Endothelial cell (in vitro differentiated cells): ENCODE measurements around the gene SPG7. TPM values are rescaled to one million over a fixed set of nuclear protein-coding genes. Genes with fewer than 3 reads are reported as not detected.
A peak's percentile ranks its signal among the peaks of the same experiment; 100 is the strongest.
"Not testable (repeated sequence)": the region's sequence is repeated elsewhere in the genome, so short reads cannot be mapped to it uniquely, and the experiment has no call there.

Experiments used
- DNase-seq: peaks from one replicate; pipeline ENCODE4 v3.0.0; 2021; ENCODE audit warnings: low spot score
- H3K27ac Mint-ChIP-seq: one replicate; pipeline ENCODE4 v1.8.0; 2021; ENCODE audit warnings: mixed read lengths, inconsistent platforms; ENCODE audit not compliant: unreplicated experiment
- H3K27me3 Mint-ChIP-seq: one replicate; pipeline ENCODE4 v1.8.0; 2021; ENCODE audit warnings: mild to moderate bottlenecking, moderate library complexity, mixed read lengths, inconsistent platforms; ENCODE audit not compliant: unreplicated experiment
- H3K36me3 Mint-ChIP-seq: one replicate; pipeline ENCODE4 v1.8.0; 2021; ENCODE audit warnings: mild to moderate bottlenecking, low read depth, mixed read lengths, inconsistent platforms; ENCODE audit not compliant: unreplicated experiment
- H3K4me1 Mint-ChIP-seq: one replicate; pipeline ENCODE4 v1.8.0; 2021; ENCODE audit warnings: mild to moderate bottlenecking, mixed read lengths, inconsistent platforms; ENCODE audit not compliant: unreplicated experiment
- H3K4me3 Mint-ChIP-seq: one replicate; pipeline ENCODE4 v1.8.0; 2021; ENCODE audit warnings: mild to moderate bottlenecking, mixed read lengths, inconsistent platforms; ENCODE audit not compliant: unreplicated experiment
- H3K9me3 Mint-ChIP-seq: one replicate; pipeline ENCODE4 v1.8.0; 2021; ENCODE audit warnings: mixed read lengths, inconsistent platforms; ENCODE audit not compliant: unreplicated experiment
- CTCF ChIP-seq: fragments of 200-600 bp; sonication (generic); IDR thresholded peaks from one replicate; pipeline ENCODE4 v1.5.0; 2021; ENCODE audit warnings: antibody characterized with exemption; ENCODE audit not compliant: unreplicated experiment
- long read RNA-seq: library from polyadenylated mRNA; unstranded; transcript quantifications from one replicate; pipeline ENCODE4 v2.0.0, GENCODE V29; 2020; ENCODE audit not compliant: unreplicated experiment
- total RNA-seq: library from RNA; stranded (reverse); fragmentation: NEBNext Ultra II Directional; extraction: Animal tissue kit (Norgen Biotek cat#: 25700); gene quantifications from one replicate; pipeline ENCODE4 v1.2.1, GENCODE V29; 2021; ENCODE audit not compliant: unreplicated experiment

SPG7 gene
- total RNA-seq: 207 TPM
- long read RNA-seq, full-length matches to known transcripts: 60 of 76 reads
- long read RNA-seq, partial matches to known transcripts: 13 of 76 reads
- long read RNA-seq, other reads (novel, unspliced or antisense): 3 of 76 reads

- peak; percentile 92 for DNase-seq
- H3K4me3 Mint-ChIP-seq: peak within 1 kb of the TSS; percentile 98
- no peaks in the 10 kb centered on the region for H3K36me3 Mint-ChIP-seq
- H3K9me3 Mint-ChIP-seq: no peaks in the 10 kb centered on the region
- TF ChIP-seq CTCF: no peak
- H3K4me1 Mint-ChIP-seq: peaks cover 21% of the 10 kb centered on the region
- H3K27ac Mint-ChIP-seq: peak within 1 kb of the TSS; percentile 93
- peaks cover 9% of the 10 kb centered on the region for H3K27me3 Mint-ChIP-seq
Measured at GRCh38 chr16:89507834-89508590, at the start of gene SPG7. Gene SPG7, plus strand, starts transcription at chr16:89508403. Its CDS starts 15 bp downstream, at chr16:89508418.

- Mint-ChIP-seq H3K27ac (no peak overlapping the region), H3K36me3 (peaks cover 12% of the 10 kb centered on the region), H3K4me1 (peaks cover 35% of the 10 kb centered on the region), H3K9me3 (no peaks in the 10 kb centered on the region), H3K4me3 (no peak overlapping the region), H3K27me3 (peaks cover 16% of the 10 kb centered on the region)
- no peak for TF ChIP-seq CTCF
- DNase-seq: no peak
Measured at GRCh38 chr16:89458551-89458950, 49.7 kb upstream of the SPG7 start.

DNA sequence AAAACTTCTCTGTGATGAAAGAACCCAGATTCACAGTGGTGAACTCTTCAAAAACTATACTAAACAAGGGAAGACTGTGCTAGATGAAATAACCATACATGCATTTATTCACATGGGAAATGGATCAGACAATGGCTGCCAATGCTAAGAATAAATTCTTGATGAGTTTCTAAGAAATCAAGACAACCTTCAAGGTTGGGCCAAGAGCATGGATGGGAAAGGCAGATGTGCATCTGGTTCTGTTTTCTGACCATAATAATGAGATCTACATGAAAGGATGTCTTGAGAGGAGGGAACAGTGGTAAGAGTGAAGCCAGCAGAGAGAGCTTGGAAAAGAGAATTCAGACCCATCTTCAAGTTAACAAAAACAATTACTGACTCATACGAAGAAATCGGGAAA lies 49.2 kb upstream of the SPG7 start:
- peaks cover 12% of the 10 kb centered on the region for H3K36me3 Mint-ChIP-seq
- TF ChIP-seq CTCF: no peak
- no peak overlapping the region for H3K4me3 Mint-ChIP-seq
- DNase-seq: no peak
- peaks cover 31% of the 10 kb centered on the region for H3K4me1 Mint-ChIP-seq
- H3K9me3 Mint-ChIP-seq: no peaks in the 10 kb centered on the region
- H3K27ac Mint-ChIP-seq: peak overlapping the region; percentile 45
- peaks cover 16% of the 10 kb centered on the region for H3K27me3 Mint-ChIP-seq

- Mint-ChIP-seq H3K4me1 (peaks cover 28% of the 10 kb centered on the region), H3K9me3 (no peaks in the 10 kb centered on the region), H3K36me3 (peaks cover 12% of the 10 kb centered on the region), H3K4me3 (no peak overlapping the region), H3K27me3 (peaks cover 12% of the 10 kb centered on the region), H3K27ac (no peak overlapping the region)
- DNase-seq: no peak
- no peak for TF ChIP-seq CTCF
Measured at GRCh38 chr16:89460556-89460955, 47.6 kb upstream of the SPG7 start.

DNA sequence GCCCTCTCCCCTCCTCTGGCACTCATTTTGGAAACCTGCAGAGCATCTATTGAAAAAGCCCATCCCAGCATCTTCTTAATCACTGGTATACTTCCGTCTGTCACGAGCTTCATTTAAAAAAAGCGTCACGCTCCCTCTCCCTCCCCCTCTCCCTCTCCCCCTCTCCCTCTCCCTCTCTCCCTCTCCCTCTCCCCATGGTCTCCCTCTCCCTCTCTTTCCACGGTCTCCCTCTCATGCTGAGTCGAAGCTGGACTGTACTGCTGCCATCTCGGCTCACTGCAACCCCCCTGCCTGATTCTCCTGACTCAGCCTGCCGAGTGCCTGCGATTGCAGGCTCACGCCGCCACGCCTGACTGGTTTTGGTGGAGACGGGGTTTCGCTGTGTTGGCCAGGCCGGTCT lies 46.3 kb upstream of the SPG7 start:
- not testable (repeated sequence) for H3K27me3 Mint-ChIP-seq, H3K4me3 Mint-ChIP-seq, H3K27ac Mint-ChIP-seq, H3K9me3 Mint-ChIP-seq, DNase-seq
- peaks cover 14% of the 10 kb centered on the region for H3K36me3 Mint-ChIP-seq
- H3K4me1 Mint-ChIP-seq: peaks cover 31% of the 10 kb centered on the region

DNA sequence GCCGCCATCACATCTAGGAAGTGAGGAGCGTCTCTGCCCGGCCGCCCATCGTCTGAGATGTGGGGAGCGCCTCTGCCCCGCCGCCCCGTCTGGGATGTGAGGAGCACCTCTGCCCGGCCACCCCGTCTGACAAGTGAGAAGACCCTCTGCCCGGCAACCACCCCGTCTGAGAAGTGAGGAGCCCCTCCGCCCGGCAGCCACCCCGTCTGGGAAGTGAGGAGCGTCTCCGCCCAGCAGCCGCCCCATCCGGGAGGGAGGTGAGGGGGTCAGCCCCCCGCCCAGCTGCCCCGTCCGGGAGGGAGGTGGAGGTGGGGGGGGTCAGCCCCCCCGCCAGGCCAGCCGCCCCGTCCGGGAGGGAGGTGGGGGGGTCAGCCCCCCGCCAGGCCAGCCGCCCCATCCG lies 45.6 kb upstream of the SPG7 start:
- H3K36me3 Mint-ChIP-seq: peaks cover 14% of the 10 kb centered on the region
- H3K4me3 Mint-ChIP-seq, H3K9me3 Mint-ChIP-seq, H3K27me3 Mint-ChIP-seq, DNase-seq, H3K27ac Mint-ChIP-seq: not testable (repeated sequence)
- peaks cover 29% of the 10 kb centered on the region for H3K4me1 Mint-ChIP-seq

GRCh38 chr16:89463312-89463711 lies 44.9 kb upstream of the SPG7 start:
- Mint-ChIP-seq H3K36me3 (peaks cover 14% of the 10 kb centered on the region), H3K4me1 (peaks cover 27% of the 10 kb centered on the region)
- not testable (repeated sequence) for H3K27me3 Mint-ChIP-seq, H3K4me3 Mint-ChIP-seq, DNase-seq, H3K27ac Mint-ChIP-seq, H3K9me3 Mint-ChIP-seq
